IMR-90 (cell line): ENCODE results near the gene ZNF519.

ENCODE experiments used
- BHLHE40 ChIP-seq: fragments of 150-350 bp; IDR thresholded peaks from 2 replicates; pipeline ENCODE4 v1.6.1; 2016; ENCODE audit warnings: mild to moderate bottlenecking, low read depth, low read length
- CEBPB ChIP-seq: IDR thresholded peaks from 2 replicates; pipeline ENCODE4 v1.6.1; 2012; ENCODE audit warnings: low read depth, low read length, improper control_type of control experiment
- CTCF ChIP-seq: conservative IDR thresholded peaks from 2 replicates; pipeline ENCODE4 v1.5.1; 2012; ENCODE audit warnings: mild to moderate bottlenecking, low read depth, low read length, improper control_type of control experiment
- POLR2A ChIP-seq: IDR thresholded peaks from 2 replicates; pipeline ENCODE4 v1.6.1; 2012; ENCODE audit warnings: mild to moderate bottlenecking, low read depth, low read length
- RFX5 ChIP-seq: IDR thresholded peaks from 2 replicates; pipeline ENCODE4 v1.8.0; 2012; ENCODE audit warnings: low read depth, mild to moderate bottlenecking, low read length, moderate library complexity
- TF ChIP-seq, protein P1 (sequence below): fragments of 150-350 bp; IDR thresholded peaks from 2 replicates; pipeline ENCODE4 v1.6.1; 2016; ENCODE audit warnings: low read depth, mild to moderate bottlenecking, low read length, moderate library complexity, borderline replicate concordance
- TF ChIP-seq, protein P2 (sequence below): fragments of 150-350 bp; IDR thresholded peaks from 2 replicates; pipeline ENCODE4 v1.6.1; 2017; ENCODE audit warnings: mild to moderate bottlenecking, antibody characterized with exemption, low read length, low read depth

GRCh38 chr18:14117606-14118005, 14.6 kb downstream of the ZNF519 start:
- TF ChIP-seq, protein P1, sequence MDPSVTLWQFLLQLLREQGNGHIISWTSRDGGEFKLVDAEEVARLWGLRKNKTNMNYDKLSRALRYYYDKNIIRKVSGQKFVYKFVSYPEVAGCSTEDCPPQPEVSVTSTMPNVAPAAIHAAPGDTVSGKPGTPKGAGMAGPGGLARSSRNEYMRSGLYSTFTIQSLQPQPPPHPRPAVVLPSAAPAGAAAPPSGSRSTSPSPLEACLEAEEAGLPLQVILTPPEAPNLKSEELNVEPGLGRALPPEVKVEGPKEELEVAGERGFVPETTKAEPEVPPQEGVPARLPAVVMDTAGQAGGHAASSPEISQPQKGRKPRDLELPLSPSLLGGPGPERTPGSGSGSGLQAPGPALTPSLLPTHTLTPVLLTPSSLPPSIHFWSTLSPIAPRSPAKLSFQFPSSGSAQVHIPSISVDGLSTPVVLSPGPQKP: no peak
- TF ChIP-seq POLR2A (no peak), CTCF (no peak), BHLHE40 (no peak), CEBPB (no peak), RFX5 (no peak)
- TF ChIP-seq, protein P2, sequence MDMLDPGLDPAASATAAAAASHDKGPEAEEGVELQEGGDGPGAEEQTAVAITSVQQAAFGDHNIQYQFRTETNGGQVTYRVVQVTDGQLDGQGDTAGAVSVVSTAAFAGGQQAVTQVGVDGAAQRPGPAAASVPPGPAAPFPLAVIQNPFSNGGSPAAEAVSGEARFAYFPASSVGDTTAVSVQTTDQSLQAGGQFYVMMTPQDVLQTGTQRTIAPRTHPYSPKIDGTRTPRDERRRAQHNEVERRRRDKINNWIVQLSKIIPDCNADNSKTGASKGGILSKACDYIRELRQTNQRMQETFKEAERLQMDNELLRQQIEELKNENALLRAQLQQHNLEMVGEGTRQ: no peak
